ENCODE data around the gene ATXN1.

ATXN1 gene

GRCh38 chr6:16512544-16513290 lies 248.5 kb downstream of the ATXN1 start:
- Histone ChIP-seq H3K9me3 (ENCODE audit: severe bottlenecking) (no peaks in the 10 kb centered on the region), H3K4me3 (ENCODE audit: severe bottlenecking) (no peak overlapping the region), H3K4me1 (ENCODE audit: insufficient read depth, poor library complexity, severe bottlenecking) (no peaks in the 10 kb centered on the region), H3K36me3 (ENCODE audit: low read depth) (no peaks in the 10 kb centered on the region), H3K27me3 (ENCODE audit: insufficient read depth, poor library complexity, severe bottlenecking) (no peaks in the 10 kb centered on the region), H3K27ac (ENCODE audit: poor library complexity, severe bottlenecking) (no peak overlapping the region)
- ATAC-seq (ENCODE audit: low read depth) (no peak), DNase-seq (ENCODE audit: low spot score) (no peak)
- TF ChIP-seq, protein P1, sequence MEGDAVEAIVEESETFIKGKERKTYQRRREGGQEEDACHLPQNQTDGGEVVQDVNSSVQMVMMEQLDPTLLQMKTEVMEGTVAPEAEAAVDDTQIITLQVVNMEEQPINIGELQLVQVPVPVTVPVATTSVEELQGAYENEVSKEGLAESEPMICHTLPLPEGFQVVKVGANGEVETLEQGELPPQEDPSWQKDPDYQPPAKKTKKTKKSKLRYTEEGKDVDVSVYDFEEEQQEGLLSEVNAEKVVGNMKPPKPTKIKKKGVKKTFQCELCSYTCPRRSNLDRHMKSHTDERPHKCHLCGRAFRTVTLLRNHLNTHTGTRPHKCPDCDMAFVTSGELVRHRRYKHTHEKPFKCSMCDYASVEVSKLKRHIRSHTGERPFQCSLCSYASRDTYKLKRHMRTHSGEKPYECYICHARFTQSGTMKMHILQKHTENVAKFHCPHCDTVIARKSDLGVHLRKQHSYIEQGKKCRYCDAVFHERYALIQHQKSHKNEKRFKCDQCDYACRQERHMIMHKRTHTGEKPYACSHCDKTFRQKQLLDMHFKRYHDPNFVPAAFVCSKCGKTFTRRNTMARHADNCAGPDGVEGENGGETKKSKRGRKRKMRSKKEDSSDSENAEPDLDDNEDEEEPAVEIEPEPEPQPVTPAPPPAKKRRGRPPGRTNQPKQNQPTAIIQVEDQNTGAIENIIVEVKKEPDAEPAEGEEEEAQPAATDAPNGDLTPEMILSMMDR (IDR thresholded peaks at IDR 0.05; ENCODE audit: poor library complexity, severe bottlenecking), result no peak

GRCh38 chr6:16511723-16512489 lies 249.4 kb downstream of the ATXN1 start:
- ATAC-seq (ENCODE audit: low read depth), result no peak
- Histone ChIP-seq H3K4me3 (ENCODE audit: severe bottlenecking) (no peak overlapping the region), H3K9me3 (ENCODE audit: severe bottlenecking) (no peaks in the 10 kb centered on the region), H3K36me3 (ENCODE audit: low read depth) (no peaks in the 10 kb centered on the region), H3K27ac (ENCODE audit: poor library complexity, severe bottlenecking) (no peak overlapping the region), H3K27me3 (ENCODE audit: insufficient read depth, poor library complexity, severe bottlenecking) (no peaks in the 10 kb centered on the region), H3K4me1 (ENCODE audit: insufficient read depth, poor library complexity, severe bottlenecking) (no peaks in the 10 kb centered on the region)
- DNase-seq (ENCODE audit: low spot score), result no peak
- TF ChIP-seq, protein P1 (IDR thresholded peaks at IDR 0.05; ENCODE audit: poor library complexity, severe bottlenecking), result no peak

GRCh38 chr6:16511040-16511660 lies 250.1 kb downstream of the ATXN1 start:
- TF ChIP-seq, protein P1 (IDR thresholded peaks at IDR 0.05; ENCODE audit: poor library complexity, severe bottlenecking), result peak; percentile 81
- Histone ChIP-seq H3K9me3 (ENCODE audit: severe bottlenecking) (no peaks in the 10 kb centered on the region), H3K4me3 (ENCODE audit: severe bottlenecking) (no peak overlapping the region), H3K27me3 (ENCODE audit: insufficient read depth, poor library complexity, severe bottlenecking) (no peaks in the 10 kb centered on the region), H3K36me3 (ENCODE audit: low read depth) (no peaks in the 10 kb centered on the region), H3K27ac (ENCODE audit: poor library complexity, severe bottlenecking) (no peak overlapping the region), H3K4me1 (ENCODE audit: insufficient read depth, poor library complexity, severe bottlenecking) (no peaks in the 10 kb centered on the region)
- ATAC-seq (ENCODE audit: low read depth), result peak; percentile 52; the same call in 1 of the 3 replicates
- no peak for DNase-seq (ENCODE audit: low spot score)

DNA sequence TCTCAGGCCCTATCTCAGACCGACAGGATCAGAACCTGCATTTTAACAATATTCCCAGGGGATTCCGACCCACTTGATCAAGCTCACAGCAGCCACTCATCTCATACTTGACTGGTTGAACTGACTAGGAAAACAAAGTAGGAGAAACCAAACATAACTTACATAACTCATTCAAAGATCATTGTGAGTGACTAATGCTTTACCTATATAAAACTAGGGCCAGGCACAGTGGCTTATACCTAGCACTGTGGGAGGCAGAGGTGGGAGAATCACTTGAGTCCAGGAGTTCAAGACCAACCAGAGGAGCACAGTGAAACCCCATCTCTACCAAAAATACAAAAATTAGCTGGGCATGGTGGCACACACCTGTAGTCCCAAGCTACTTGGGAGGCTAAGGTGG lies 251.0 kb downstream of the ATXN1 start:
- no peaks in the 10 kb centered on the region for H3K4me1 ChIP-seq (ENCODE audit: insufficient read depth, poor library complexity, severe bottlenecking)

More for the DNA sequence above, 251.0 kb downstream of the ATXN1 start:
- TF ChIP-seq, protein P1 (IDR thresholded peaks at IDR 0.05; ENCODE audit: poor library complexity, severe bottlenecking), result no peak
- no peaks in the 10 kb centered on the region for H3K27me3 ChIP-seq (ENCODE audit: insufficient read depth, poor library complexity, severe bottlenecking)
- ATAC-seq (ENCODE audit: low read depth) (no peak), DNase-seq (ENCODE audit: low spot score) (no peak)
- H3K36me3 ChIP-seq (ENCODE audit: low read depth), result no peaks in the 10 kb centered on the region
- no peaks in the 10 kb centered on the region for H3K9me3 ChIP-seq (ENCODE audit: severe bottlenecking)
- no peak overlapping the region for H3K4me3 ChIP-seq (ENCODE audit: severe bottlenecking)
- no peak overlapping the region for H3K27ac ChIP-seq (ENCODE audit: poor library complexity, severe bottlenecking)

Measured in RWPE2 (cell line).